IMR-90 (cell line): Measurements from ENCODE around the gene SLC12A1.

Experiments
- BHLHE40 ChIP-seq: fragments of 150-350 bp; IDR thresholded peaks from 2 replicates; pipeline ENCODE4 v1.6.1; 2016; ENCODE audit warnings: mild to moderate bottlenecking, low read depth, low read length
- CEBPB ChIP-seq: IDR thresholded peaks from 2 replicates; pipeline ENCODE4 v1.6.1; 2012; ENCODE audit warnings: low read depth, low read length, improper control_type of control experiment
- FOS ChIP-seq: fragments of 150-350 bp; IDR thresholded peaks from 2 replicates; pipeline ENCODE4 v1.6.1; 2016; ENCODE audit warnings: low read depth, low read length
- MAFK ChIP-seq: IDR thresholded peaks from 2 replicates; pipeline ENCODE4 v1.6.1; 2012; ENCODE audit warnings: low read depth, low read length, improper control_type of control experiment
- MAZ ChIP-seq: IDR thresholded peaks from 2 replicates; pipeline ENCODE4 v1.6.1; 2012; ENCODE audit warnings: low read depth, mild to moderate bottlenecking, low read length, improper control_type of control experiment, moderate library complexity, borderline replicate concordance
- MXI1 ChIP-seq: IDR thresholded peaks from 2 replicates; pipeline ENCODE4 v1.6.1; 2012; ENCODE audit warnings: low read depth, mild to moderate bottlenecking, low read length, moderate library complexity, borderline replicate concordance
- POLR2A ChIP-seq: IDR thresholded peaks from 2 replicates; pipeline ENCODE4 v1.6.1; 2012; ENCODE audit warnings: mild to moderate bottlenecking, low read depth, low read length
- RAD21 ChIP-seq: IDR thresholded peaks from 2 replicates; pipeline ENCODE4 v1.6.1; 2012; ENCODE audit warnings: low read length, improper control_type of control experiment
- RCOR1 ChIP-seq: IDR thresholded peaks from 2 replicates; pipeline ENCODE4 v1.6.1; 2012; ENCODE audit warnings: mild to moderate bottlenecking, low read length, improper control_type of control experiment; ENCODE audit not compliant: insufficient replicate concordance
- TF ChIP-seq, protein P1 (sequence below): conservative IDR thresholded peaks from 2 replicates; pipeline ENCODE4 v1.5.1; 2012; ENCODE audit warnings: mild to moderate bottlenecking, low read depth, low read length, improper control_type of control experiment
- TF ChIP-seq, protein P2 (sequence below): fragments of 150-350 bp; IDR thresholded peaks from 2 replicates; pipeline ENCODE4 v1.6.1; 2017; ENCODE audit warnings: mild to moderate bottlenecking, antibody characterized with exemption, low read length, low read depth

DNA sequence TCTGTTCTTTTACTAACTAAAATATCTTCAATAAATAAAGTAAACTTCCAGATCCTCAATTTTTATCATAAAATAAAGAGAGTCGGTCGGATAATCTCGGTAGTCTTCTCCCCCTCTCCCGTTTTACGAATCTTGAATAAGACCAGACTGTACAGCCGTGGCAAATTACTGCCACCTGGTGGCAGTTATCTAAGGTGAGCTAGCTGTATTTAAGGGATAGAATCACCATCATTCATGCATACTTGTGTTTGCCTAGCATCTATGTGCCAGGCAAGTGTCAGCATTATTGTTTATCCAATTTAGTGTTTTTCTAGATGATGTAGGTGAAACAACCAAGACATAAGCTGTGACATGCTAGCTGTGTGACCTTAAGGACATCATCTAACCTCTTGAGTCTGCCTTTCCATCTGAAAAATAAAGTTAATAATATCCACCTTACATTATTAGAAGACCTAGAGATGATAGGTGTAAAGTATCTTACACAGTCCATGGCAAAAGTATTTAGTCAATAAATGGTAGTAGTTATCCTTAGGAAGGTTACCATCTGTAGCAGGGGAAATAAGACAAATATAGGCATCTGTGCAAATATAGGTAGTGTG, 146.5 kb downstream of the SLC12A1 start:
- TF ChIP-seq, protein P1, sequence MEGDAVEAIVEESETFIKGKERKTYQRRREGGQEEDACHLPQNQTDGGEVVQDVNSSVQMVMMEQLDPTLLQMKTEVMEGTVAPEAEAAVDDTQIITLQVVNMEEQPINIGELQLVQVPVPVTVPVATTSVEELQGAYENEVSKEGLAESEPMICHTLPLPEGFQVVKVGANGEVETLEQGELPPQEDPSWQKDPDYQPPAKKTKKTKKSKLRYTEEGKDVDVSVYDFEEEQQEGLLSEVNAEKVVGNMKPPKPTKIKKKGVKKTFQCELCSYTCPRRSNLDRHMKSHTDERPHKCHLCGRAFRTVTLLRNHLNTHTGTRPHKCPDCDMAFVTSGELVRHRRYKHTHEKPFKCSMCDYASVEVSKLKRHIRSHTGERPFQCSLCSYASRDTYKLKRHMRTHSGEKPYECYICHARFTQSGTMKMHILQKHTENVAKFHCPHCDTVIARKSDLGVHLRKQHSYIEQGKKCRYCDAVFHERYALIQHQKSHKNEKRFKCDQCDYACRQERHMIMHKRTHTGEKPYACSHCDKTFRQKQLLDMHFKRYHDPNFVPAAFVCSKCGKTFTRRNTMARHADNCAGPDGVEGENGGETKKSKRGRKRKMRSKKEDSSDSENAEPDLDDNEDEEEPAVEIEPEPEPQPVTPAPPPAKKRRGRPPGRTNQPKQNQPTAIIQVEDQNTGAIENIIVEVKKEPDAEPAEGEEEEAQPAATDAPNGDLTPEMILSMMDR, result peak; percentile 70
- TF ChIP-seq MXI1 (no peak), FOS (no peak), POLR2A (no peak), CEBPB (no peak), MAZ (no peak), RAD21 (peak; percentile 59), RCOR1 (no peak), MAFK (no peak), BHLHE40 (no peak)
- TF ChIP-seq, protein P2, sequence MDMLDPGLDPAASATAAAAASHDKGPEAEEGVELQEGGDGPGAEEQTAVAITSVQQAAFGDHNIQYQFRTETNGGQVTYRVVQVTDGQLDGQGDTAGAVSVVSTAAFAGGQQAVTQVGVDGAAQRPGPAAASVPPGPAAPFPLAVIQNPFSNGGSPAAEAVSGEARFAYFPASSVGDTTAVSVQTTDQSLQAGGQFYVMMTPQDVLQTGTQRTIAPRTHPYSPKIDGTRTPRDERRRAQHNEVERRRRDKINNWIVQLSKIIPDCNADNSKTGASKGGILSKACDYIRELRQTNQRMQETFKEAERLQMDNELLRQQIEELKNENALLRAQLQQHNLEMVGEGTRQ, result no peak
